Urothelium cell line (cell line): ENCODE results near the gene KRTAP10-11.
"Not testable (repeated sequence)": the region's sequence is repeated elsewhere in the genome, so short reads cannot be mapped to it uniquely, and the experiment has no call there.

Experiments used
- DNase-seq: peaks from one replicate; pipeline ENCODE4 v3.0.0; 2011; ENCODE audit warnings: low spot score, mixed read lengths
- FAIRE-seq: peaks from 2 replicates; lab custom pipeline; 2011; peaks lifted over from hg19 to GRCh38; lab: Jason Lieb, UNC

Gene KRTAP10-11

DNA sequence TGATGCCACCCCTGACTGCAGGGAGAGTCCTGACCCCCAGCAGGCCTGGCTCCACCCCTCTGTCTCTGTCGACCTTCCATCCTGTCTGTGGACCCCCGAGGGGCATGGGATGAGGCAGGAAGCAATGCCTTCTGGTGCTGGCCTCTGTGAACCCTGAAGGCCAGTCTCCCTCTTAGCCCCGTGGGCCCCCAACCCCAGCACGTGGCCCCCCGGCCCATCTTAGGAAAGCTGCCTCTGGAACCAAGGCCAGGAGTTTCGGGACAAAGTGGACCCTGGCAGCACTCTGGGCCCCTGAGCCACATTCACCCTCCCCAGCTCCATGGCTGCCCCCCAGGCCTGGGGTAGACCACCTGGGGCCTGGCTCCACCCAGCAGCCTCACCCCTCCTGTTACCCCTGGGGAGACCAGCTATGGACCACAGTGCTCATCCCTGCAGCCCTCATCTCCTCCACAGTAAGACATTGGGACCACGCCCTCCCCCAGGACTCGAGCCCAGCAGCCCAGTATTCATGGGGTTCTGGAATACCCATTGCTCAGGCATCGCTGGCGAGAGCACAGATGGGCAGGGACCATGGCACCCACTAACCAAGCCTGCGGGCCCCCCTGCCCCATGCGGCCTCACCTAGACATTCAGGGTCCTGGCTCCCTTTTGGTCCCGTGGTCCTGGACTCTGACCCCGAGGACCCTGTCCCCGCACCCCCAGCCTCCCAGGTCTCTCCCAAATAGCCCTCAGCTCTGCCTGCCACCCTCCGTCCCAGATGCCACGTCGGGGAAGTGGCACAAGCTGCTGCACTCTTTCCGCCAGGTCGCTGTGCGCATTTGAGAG, 7.5 kb upstream of the KRTAP10-11 start:
- FAIRE-seq: peak; percentile 44
- not testable (repeated sequence) for DNase-seq

DNA sequence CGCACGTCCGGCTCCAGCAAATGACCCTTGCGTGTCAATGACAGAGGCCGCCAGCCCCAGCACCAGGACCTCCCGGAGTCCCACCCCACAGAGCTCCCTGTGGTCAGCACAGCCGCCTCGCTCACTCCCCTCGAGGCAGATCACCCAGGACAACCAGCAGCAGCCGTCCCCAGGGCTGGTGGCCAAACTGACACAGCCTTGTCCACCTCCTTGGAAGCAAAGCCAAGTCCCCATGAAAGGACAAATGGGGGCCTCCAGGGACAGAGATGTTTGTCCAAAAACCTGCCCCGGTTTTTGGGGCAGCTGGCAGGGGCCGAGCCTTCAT, 6.9 kb upstream of the KRTAP10-11 start:
- DNase-seq (no peak), FAIRE-seq (no peak)

DNA sequence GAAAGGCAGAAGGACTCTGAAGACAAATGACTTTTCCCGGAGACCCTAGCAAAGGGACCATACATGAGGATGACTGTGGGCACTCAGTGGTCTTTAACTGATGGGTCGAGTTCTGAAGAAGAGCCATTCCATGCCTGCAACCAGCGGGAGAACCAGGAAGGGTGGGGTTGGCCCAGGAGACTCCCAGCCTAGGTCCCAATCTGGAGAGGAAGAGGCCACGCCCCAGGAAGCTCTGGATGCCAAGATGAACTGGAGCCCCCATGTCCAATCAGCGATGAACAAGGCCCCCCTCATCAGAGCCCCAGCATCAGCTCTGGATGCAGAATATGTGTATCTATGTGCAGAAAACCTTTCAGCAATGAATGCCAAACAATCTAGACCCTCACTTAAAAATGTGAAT, 5.5 kb upstream of the KRTAP10-11 start:
- FAIRE-seq (no peak), DNase-seq (no peak)

DNA sequence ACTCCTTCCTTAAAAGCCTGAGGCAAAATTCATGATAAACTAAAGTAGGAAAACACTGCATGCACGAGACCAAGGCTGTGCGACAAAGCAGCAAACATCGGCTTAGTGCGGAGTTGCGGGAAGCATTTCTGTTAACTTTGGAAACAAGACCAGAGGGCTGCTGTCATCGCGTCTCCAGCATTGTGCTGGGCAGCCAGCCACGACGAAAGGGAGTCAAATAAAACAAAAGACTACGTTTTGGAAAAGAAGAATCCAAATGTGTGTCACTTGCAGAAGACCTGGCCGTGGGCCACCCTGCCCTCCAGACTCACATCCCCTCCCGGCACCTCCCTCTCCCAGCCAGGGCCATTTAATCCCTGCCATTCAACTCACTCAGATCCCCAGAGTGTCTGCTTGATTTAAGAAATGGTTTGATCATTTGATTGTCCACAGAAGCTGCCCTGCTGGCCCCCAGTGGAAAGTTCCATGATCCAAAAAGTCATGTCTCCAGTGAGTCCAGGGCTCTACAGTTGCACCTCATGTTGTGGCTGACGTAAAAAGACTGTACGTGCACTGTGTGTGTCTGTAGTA, 2.4 kb upstream of the KRTAP10-11 start:
- no peak for DNase-seq
- FAIRE-seq: no peak

DNA sequence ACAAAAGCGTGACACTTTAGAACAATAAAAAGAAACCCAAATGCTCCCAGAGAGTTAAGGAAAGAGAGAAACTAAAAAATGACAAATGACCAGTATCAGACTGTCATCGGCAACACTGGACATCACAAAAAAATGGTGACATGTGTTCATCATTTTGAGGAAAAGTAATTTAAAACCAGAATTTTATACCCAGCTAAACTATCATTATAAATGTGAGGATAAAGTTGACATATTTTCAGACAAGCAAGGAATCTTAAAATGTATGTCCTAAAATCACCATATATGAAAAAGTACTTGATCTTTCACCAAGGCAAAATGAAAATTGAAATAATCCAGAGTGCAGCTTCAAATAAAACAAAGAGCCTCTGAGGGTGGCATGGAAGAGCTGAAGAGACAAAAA, 1.3 kb upstream of the KRTAP10-11 start:
- FAIRE-seq: no peak
- no peak for DNase-seq

DNA sequence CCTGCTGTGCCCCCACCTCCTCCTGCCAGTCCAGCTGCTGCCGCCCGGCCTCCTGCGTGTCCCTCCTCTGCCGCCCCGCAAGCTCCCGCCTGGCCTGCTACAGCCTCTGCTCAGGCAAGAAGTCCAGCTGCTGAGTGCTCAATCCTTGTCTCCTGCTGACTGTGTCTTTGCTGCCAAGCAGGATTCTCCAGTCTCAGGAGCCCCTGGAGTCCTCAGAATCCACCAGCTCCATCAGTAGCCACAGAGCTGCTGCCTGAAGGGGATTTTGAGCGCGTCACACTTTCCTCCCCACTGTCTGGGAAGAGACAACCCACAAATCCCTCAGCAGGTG, 973 bp downstream of the KRTAP10-11 start:
- no peak for DNase-seq
- FAIRE-seq: no peak

DNA sequence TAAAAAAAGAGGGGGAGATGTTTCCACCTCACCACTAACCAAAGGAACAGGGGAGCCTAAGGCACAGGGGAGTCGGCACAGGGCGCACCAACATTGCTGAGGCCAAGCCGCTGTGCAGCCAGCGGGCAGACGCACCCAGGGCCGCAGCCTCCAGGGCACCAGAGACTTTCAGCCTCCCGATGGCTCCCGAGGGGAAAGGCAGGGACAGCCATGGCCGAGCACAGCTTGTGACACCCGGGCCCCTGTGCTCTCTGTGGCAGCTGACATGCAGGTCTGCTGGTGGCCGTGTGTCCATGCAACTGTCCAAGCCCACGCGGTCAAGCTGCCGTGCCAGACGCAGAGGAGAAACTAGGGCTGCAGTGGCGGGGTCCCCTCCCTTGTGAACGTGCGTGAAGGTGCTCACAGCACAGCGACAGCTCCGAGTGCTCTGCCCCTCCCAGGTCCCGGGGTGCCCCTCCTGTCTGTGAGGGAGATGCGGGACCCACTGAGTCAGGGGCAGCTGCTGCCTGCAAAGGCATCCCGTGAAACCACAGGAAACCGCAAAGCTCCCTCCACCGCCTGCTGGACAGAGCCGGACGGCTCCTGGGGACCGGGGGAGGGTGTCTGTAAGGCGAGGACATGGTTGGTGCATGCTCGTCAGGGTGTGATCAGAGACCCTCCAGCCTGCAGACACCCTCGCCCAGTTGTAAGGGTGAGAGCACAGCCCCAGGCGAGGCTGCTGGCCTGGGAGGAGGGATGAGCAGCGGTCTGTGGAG, 2.5 kb downstream of the KRTAP10-11 start:
- DNase-seq (no peak), FAIRE-seq (no peak)

DNA sequence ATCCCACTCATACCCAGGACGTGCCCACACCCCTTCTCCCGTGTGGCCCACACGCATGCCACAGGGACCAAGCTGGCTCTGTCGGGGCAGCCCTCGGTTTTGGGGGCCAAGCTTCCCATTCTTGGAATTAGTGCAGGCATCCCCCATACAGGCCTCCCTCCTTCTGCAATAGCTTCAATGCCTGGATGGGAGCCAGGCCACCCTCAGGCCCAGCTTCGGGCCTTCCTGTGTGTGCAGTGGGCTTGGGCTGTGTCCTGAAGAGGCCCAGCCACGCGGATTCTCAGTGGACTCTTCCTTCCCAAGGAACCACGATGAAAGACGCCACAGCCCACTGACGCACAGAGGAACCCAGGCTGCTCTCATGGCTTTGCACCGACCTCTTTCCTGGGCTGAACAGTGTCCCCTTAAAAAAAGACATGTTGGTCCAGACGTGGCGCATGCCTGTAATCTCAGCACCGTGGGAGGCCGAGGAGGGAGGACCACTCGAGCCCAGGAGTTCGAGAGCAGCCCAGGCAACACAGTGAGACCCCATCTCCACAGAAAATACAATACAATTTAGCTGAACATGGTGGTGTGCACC, 3.4 kb downstream of the KRTAP10-11 start:
- no peak for DNase-seq
- peak; percentile 56 for FAIRE-seq

DNA sequence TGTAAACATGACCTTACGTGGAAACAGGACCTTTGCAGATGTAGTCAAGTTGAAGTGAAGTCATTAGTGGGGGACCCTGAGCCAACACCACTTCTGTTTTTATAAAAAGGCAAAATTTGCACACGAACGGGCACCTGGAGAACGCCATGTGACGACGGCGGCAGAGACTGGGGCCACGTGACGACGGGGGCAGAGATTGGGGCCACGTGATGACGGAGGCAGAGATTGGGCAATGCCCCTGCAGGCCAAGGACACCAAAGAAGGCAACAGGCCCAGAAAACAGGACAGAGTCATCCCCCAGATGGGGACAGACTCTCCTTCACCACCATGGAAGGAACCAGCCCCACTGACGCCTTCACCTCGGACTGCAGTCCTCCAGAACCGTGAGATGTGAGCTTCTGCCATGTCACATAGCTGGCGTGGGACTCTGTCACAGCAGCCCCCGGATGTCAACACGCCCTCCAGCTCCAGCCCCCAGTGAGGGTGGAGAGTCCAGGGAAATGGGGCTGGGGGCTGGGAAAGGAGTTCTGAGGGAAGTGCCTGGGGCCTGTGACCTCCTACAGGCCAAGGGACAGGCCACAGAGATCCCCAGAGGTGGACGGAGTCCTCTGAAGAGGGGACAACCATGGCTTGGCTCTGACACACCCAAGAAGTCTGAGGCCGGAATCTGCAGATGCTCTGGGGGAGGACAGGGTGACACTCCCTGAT, 4.2 kb downstream of the KRTAP10-11 start:
- no peak for DNase-seq
- FAIRE-seq: no peak

DNA sequence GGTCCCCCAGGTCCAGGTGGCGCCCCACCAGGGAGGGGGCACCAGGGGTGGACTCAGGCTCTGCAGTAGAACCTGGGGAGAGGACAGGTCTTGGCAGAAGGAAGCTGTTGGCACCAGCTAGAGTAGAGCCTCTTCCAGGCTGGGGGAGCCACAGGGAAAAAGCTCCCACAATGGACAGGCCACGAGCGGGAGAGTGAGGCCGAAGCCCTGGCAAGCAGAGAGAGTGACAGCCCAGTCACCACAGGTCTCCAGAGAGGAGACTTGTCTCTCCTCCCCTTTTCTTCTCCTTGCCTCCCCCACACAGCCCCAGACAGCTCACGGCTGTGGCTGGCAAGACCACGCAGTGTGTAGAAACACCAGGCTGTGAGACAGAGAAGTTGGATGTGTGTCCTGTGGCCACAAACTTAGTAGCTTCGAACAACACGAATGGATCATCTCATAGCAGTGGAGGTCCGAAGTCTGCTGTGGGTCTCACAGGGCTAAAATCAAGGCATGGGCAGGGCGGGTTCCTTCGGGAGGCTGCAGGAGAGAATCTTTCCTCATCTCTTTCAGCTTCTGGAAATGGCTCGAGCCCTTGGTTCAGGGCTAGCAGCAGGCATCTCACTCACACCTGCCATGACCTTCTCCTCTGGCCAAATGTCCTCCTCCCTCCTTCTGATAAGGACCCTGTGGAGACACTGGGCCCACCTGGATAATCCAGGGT, 4.9 kb downstream of the KRTAP10-11 start:
- DNase-seq (no peak), FAIRE-seq (no peak)

DNA sequence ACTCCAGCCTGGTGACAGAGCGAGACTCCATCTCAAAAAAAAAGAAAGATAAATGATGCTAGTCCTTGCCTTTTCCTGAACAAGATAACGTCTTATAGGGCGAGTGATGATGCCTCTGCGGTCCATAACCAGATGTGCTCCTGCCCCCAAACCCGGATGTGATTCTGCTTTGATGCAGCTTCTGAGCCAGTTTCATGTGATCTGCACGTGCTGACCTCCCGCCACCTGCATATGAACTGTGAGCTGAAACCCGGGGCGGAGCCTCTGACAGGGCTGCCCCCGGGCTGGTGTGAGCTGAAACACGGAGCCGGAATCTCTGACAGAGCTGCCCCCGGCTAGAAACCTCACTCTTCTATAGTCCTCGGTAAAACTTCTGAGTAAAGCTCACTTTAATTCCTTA, 6.9 kb downstream of the KRTAP10-11 start:
- no peak for DNase-seq
- FAIRE-seq: no peak

DNA sequence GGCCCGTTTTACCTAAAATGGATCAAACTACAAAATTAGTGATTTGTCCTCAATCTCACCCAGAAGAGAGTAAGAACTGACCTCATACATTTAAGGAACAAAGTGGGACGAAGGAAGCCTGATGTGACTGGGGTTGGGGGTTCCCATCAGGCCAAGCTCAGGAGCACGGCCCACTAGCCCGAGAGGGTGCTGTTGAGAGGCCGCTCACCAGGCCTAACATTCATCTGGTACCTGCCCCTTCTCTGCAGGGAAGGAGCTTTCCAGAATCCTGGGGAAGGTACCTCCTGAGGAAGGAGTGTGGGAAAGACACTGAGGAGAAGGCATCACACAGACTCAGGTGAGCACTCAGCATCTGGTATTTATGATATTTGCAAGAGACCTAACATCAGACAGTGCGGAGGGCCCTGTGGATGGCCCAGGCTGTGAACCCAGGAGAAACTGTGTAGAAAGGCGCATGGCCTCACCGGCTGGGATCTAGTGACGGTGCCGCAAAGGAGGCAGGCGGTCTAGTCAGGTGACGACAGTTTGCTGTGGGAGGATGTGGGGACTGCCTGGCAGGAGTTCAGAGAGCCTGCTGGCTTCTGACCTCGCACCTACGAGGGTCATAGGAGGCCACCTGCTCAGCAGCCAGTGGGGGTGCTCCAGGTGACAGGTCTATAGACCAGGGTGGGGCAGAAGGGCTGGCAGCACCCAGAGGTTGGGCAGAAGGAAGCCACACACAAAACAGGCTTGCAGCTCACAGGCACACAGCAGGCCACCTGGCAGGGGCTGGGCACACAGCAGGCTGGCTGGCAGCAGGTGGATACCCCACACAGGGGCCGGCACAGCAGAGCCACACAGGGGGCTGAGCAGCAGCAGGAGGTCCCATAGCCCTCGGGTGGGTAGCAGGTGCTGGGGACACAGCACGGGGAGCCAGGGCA, 7.7 kb downstream of the KRTAP10-11 start:
- FAIRE-seq (no peak), DNase-seq (no peak)

DNA sequence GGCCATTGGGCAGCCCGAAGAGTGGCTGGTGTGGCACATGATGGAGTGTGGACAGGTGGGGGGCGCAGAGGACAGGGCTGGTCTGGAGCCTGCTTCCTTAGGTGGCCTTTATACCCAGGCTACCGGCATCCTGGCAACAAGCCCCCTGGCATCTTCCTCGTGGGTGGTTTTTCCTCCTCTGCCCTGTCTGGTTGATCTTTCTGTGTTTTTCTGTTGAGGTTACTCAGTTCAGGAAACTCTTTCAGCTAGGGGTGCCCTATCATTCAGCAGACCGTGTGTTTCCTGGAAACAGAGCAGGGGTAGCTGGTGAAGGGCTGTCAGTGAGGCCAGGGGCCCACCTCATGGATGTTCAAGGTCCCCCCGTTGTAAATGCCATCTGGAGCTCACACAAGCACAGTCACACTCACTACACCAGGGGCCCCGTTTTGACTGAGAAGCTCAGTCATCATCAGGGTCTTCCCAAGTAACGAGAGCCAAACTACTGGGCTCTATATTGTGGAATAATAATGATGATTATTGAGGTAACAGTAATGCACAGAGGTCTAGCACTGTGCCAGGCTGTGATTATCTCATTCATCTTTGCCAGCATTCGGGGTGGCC, 8.5 kb downstream of the KRTAP10-11 start, which contains the start of gene KRTAP12-4:
TSS of gene KRTAP12-4 (minus strand) at position 84 of the 600 bp plus-strand sequence. CDS start at position 39, 45 bp downstream.
- FAIRE-seq (no peak), DNase-seq (no peak)

DNA sequence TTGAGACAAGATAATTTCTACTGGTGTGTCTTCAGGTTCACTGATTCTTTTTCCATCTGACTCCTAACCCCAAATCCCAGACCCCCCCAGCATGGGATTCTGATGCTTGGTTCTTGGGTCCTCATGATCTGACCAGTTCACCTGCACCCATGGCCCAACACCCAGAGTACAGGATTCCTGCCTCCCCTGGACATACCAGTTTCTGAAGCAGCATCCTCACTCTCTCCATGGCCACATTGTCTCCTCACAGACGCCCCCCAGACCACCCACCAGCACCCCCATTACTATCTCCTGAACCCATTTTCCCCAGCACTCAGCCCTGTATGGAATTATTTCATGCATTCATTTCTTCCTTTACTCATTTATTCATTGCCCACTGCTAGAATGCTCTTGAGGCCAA, 10.7 kb downstream of the KRTAP10-11 start:
- FAIRE-seq: no peak
- DNase-seq: no peak

DNA sequence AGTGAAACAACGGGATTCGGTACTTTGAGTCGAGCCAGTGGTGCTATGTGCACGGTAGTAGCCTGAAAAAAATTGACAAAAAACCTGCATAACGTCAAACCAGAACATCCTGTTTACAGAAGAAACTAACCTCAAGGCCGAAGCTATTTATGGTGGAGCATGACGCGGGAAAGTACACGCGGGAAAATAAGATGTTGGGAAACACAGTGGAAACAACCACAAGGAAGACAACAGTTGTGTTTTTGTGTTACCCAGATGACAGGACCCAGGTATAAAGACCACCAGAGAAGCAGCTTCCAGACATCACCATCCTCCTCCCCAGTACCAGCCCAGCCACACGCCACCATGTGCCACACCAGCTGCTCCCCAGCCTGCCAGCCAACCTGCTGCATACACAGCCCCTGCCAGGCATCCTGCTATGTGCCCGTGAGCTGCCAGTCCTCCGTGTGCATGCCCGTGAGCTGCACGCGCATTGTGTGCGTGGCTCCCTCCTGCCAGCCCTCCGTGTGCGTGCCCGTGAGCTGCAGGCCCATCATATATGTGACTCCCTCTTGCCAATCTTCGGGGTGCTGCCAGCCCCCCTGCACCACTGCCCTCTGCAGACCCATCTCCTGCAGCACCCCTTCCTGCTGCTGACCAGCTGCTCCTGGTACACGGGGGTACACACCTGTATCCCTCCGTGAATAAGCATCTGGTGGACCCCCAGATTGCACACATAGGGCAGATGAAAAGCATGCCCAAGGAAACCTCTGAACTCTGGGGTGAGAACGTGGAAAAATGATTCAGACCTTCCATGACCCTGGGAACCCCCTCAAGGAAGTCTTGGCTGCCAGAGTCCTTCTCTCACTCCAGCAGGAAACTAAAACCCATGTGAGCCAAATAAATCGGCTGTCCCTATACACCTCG, 11.7 kb downstream of the KRTAP10-11 start, which contains the start of gene KRTAP12-3:
TSS of gene KRTAP12-3 (plus strand) at position 298 of the 906 bp plus-strand sequence. CDS start at position 346, 48 bp downstream.
- DNase-seq: no peak
- FAIRE-seq: no peak

DNA sequence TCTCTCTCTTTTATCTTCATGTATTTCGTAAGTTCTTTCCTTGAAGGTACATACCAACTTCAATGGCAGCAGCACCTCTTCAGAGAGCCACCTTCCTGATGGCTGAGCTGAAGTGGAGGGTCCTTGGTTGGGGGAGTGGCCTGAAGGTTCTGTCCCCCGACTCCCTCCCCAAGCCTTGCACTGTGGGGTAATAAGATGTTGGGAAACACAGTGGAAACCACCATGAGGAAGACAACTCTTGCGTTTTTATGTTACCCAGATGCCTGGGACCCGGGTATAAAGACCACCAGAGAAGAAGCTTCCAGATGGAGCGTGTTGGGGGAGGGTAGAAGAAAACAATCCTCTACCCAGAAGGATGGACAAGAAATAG, 12.3 kb downstream of the KRTAP10-11 start:
- DNase-seq (no peak), FAIRE-seq (no peak)

DNA sequence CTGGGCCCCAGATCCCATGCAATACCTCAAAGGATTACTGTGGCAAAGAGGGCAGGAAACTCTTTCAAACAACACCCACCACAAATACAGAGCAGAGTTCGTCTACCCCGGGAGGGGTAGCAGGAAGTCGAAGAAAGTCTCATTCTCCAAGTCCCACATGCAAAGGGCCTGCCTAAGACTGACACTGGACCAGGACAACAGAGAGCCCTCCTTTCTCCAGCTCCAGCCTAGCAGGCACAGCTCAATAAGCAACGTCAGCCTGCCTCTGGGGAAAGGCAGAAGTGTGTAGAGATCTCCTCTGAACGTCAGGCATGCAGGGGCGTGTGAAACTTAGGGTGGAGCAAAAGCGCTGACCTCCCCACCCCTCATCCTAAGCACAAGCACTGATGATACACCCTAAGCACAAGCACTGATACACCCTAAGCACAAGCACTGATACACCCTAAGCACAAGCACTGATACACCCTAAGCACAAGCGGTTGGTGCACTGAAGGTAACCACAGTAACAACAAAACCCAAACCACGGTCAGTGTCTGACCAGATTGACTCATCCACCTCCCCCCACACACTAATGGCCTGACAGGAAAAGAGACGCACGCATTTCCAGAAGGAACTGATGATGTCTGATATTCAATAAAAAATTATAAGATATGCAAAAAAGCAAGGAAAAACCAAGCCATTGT, 12.8 kb downstream of the KRTAP10-11 start:
- no peak for FAIRE-seq
- DNase-seq: no peak
